B cell (primary cell): Measurements from ENCODE around the gene AP3D1. TPM values are rescaled to one million over a fixed set of nuclear protein-coding genes. Genes with fewer than 3 reads are reported as not detected.

Source experiments
- ATAC-seq: fragments of 200-7000 bp; cut with Tn5 transposase; one replicate; pipeline ENCODE4 v1.10.0; 2021; ENCODE audit warnings: low read depth, mild to moderate bottlenecking, moderate number of reproducible peaks, moderate library complexity
- CTCF ChIA-PET: fragments of 350-600 bp; sonication (Branson Sonifier 250); formaldehyde crosslinking; loops from one replicate; lab custom pipeline; 2021; ENCODE audit warnings: antibody characterized with exemption, inconsistent platforms; lab: Charles Lee
- POLR2A ChIA-PET: fragments of 350-600 bp; sonication (Branson Sonifier 250); formaldehyde crosslinking; loops from one replicate; lab custom pipeline; 2021; ENCODE audit warnings: antibody characterized with exemption; lab: Charles Lee
- DNase-seq: peaks from one replicate; pipeline ENCODE4 v3.0.0; 2013
- H2AFZ ChIP-seq: 2 replicates; pipeline ENCODE4 v1.6.1; 2012; ENCODE audit warnings: mild to moderate bottlenecking, low read depth, low read length; ENCODE audit not compliant: insufficient read depth, poor library complexity, severe bottlenecking
- H3K27ac ChIP-seq, 2 donors: 1 replicate in 1 of 2; 2 replicates in 1 of 2; pipeline ENCODE4 v1.5.1; 2012 to 2013; ENCODE audit warnings: low read length in 2 of 2, mild to moderate bottlenecking in 2 of 2, moderate library complexity in 1 of 2
- H3K27me3 ChIP-seq, 4 experiments: fragments of 200-600 bp in 1 of 4; sonication (generic) in 1 of 4; replicated peaks in 1 of 4; 1 replicate in 2 of 4; 2 replicates in 2 of 4; pipeline versions ENCODE4 v1.6.1 to v1.7.0; 2013 to 2016; ENCODE audit warnings: low read length in 3 of 4, mild to moderate bottlenecking in 2 of 4, mixed read lengths in 1 of 4, moderate library complexity in 1 of 4; ENCODE audit not compliant: insufficient read depth in 4 of 4, control insufficient read depth in 3 of 4; ENCODE audit errors: control extremely low read depth in 1 of 4
- H3K36me3 ChIP-seq, 2 experiments: replicated peaks in 1 of 2; 1 replicate in 1 of 2; 2 replicates in 1 of 2; pipeline versions ENCODE4 v1.6.1 to v1.7.1; 2013; ENCODE audit warnings: low read length in 1 of 2; ENCODE audit not compliant: insufficient read depth in 2 of 2, control insufficient read depth in 1 of 2; ENCODE audit errors: control extremely low read depth in 1 of 2, extremely low read depth in 1 of 2
- H3K4me1 ChIP-seq, 2 donors: fragments of 200-600 bp in 1 of 2; sonication (generic) in 1 of 2; 1 replicate in 1 of 2; 2 replicates in 1 of 2; pipeline versions ENCODE4 v1.5.1 to v1.6.1; 2013 to 2017; ENCODE audit warnings: low read length in 2 of 2; ENCODE audit not compliant: control insufficient read depth in 2 of 2, insufficient read depth in 2 of 2
- H3K4me2 ChIP-seq: replicated peaks from 2 replicates; pipeline ENCODE3; 2012; ENCODE audit warnings: mild to moderate bottlenecking, low read depth, low read length; ENCODE audit not compliant: poor library complexity, severe bottlenecking
- H3K4me3 ChIP-seq, 5 experiments: fragments of 200-600 bp in 1 of 5; sonication (generic) in 1 of 5; 1 replicate in 3 of 5; 2 replicates in 2 of 5; pipeline versions ENCODE4 v1.5.1 to v1.7.0; 2011 to 2016; ENCODE audit warnings: low read length in 4 of 5, mild to moderate bottlenecking in 4 of 5, low read depth in 2 of 5, control low read depth in 1 of 5, moderate library complexity in 1 of 5; ENCODE audit not compliant: insufficient read depth in 1 of 5; ENCODE audit errors: control extremely low read depth in 1 of 5, extremely low read depth in 1 of 5
- H3K79me2 ChIP-seq: fragments of 200-600 bp; sonication (generic); one replicate; pipeline ENCODE4 v1.6.0; 2016; ENCODE audit warnings: low read length; ENCODE audit not compliant: control insufficient read depth, insufficient read depth
- H3K9ac ChIP-seq: fragments of 200-600 bp; sonication (generic); 2 replicates; pipeline ENCODE4 v1.6.1; 2017; ENCODE audit warnings: mild to moderate bottlenecking, low read length, moderate library complexity
- H3K9me3 ChIP-seq, 3 donors: one replicate each; pipeline versions ENCODE4 v1.6.1 to v1.7.1; 2013; ENCODE audit warnings: low read length in 2 of 3; ENCODE audit not compliant: control insufficient read depth in 2 of 3, insufficient read depth in 1 of 3; ENCODE audit errors: control extremely low read depth in 1 of 3
- H4K20me1 ChIP-seq: 2 replicates; pipeline ENCODE4 v1.6.0; 2012; ENCODE audit warnings: mild to moderate bottlenecking, low read length; ENCODE audit not compliant: insufficient read depth, control insufficient read depth, poor library complexity, severe bottlenecking
- H3K27ac Mint-ChIP-seq: one replicate; pipeline ENCODE4 v1.8.0; 2021; ENCODE audit warnings: mixed read lengths
- H3K27me3 Mint-ChIP-seq: one replicate; pipeline ENCODE4 v1.8.0; 2021; ENCODE audit warnings: mixed read lengths
- H3K4me1 Mint-ChIP-seq: one replicate; pipeline ENCODE4 v1.8.0; 2021; ENCODE audit warnings: mixed read lengths
- H3K4me3 Mint-ChIP-seq: one replicate; pipeline ENCODE4 v1.8.0; 2021; ENCODE audit warnings: mixed read lengths
- H3K9me3 Mint-ChIP-seq: one replicate; pipeline ENCODE4 v1.8.0; 2022; ENCODE audit warnings: mixed read lengths; ENCODE audit not compliant: insufficient read depth
- EZH2 ChIP-seq: IDR thresholded peaks from 2 replicates; pipeline ENCODE4 v1.6.1; 2012; ENCODE audit warnings: borderline replicate concordance, low read depth, mild to moderate bottlenecking, moderate library complexity, low read length; ENCODE audit not compliant: insufficient read depth, poor library complexity, severe bottlenecking
- WGBS: methylation state at CpG from one replicate; pipeline ENCODE4 v1.1.5; 2013; ENCODE audit warnings: missing lambda C conversion rate; ENCODE audit not compliant: insufficient coverage; 5-methylcytosine and 5-hydroxymethylcytosine counted together
- intact Hi-C: fragments of 100-400 bp; cut with micrococcal nuclease; formaldehyde crosslinking; loops from one replicate; pipeline ENCODE4 v1.10.0; 2022
- polyA plus RNA-seq: library from polyadenylated mRNA; depleted of rRNA; stranded (reverse); fragments of >200 nt; gene quantifications from 2 replicates; pipeline ENCODE4 v1.2.3, GENCODE V29; 2012
- total RNA-seq, 2 donors: library from RNA; stranded (reverse); fragments of 120-200 nt in 1 of 2; gene quantifications; 1 replicate in 1 of 2; 2 replicates in 1 of 2; pipeline versions ENCODE4 v1.2.3 to v1.2.4, GENCODE V29; 2013 to 2022
- TF ChIP-seq, protein P1 (sequence below): fragments of 200-600 bp; IDR thresholded peaks from one replicate; pipeline ENCODE4 v1.8.0; 2022; ENCODE audit warnings: antibody characterized with exemption, mild to moderate bottlenecking

The AP3D1 gene
- total and polyA plus RNA-seq, 2 donors (not counting 1 experiment from before 2014, with no cell fraction given) = 96.4 to 114 TPM

GRCh38 chr19:2138061-2138728, 13.2 kb downstream of the AP3D1 start:
- no peak overlapping the region for H3K4me3 Mint-ChIP-seq
- Histone ChIP-seq H3K4me3 (no peak overlapping the region), H3K4me2 (no peak overlapping the region), H2AFZ (no peak overlapping the region), H3K4me1 (no peaks in the 10 kb centered on the region), H3K9me3 (no peaks in the 10 kb centered on the region), H3K27me3 (no peaks in the 10 kb centered on the region), H3K9ac (no peak overlapping the region), H3K27ac (no peak overlapping the region), H3K79me2 (peaks cover 86% of the 10 kb centered on the region), H4K20me1 (peaks cover 80% of the 10 kb centered on the region), H3K36me3 (peaks cover 0 to 30% of the 10 kb centered on the region in 2 experiments)
- DNase-seq (no peak), ATAC-seq (no peak)
- peaks cover 12% of the 10 kb centered on the region for H3K4me1 Mint-ChIP-seq
- intact Hi-C loops = no loop called here
- ChIA-PET CTCF (interaction anchor here (0.6 to 1.2 kb wide), 3 partner anchors 8 to 684 kb away, joined by 3 to 5 read pairs (median 3); no protein-coding TSS in a partner anchor), POLR2A (no interaction called here)
- no peaks in the 10 kb centered on the region for H3K9me3 Mint-ChIP-seq
- TF ChIP-seq, protein P1, sequence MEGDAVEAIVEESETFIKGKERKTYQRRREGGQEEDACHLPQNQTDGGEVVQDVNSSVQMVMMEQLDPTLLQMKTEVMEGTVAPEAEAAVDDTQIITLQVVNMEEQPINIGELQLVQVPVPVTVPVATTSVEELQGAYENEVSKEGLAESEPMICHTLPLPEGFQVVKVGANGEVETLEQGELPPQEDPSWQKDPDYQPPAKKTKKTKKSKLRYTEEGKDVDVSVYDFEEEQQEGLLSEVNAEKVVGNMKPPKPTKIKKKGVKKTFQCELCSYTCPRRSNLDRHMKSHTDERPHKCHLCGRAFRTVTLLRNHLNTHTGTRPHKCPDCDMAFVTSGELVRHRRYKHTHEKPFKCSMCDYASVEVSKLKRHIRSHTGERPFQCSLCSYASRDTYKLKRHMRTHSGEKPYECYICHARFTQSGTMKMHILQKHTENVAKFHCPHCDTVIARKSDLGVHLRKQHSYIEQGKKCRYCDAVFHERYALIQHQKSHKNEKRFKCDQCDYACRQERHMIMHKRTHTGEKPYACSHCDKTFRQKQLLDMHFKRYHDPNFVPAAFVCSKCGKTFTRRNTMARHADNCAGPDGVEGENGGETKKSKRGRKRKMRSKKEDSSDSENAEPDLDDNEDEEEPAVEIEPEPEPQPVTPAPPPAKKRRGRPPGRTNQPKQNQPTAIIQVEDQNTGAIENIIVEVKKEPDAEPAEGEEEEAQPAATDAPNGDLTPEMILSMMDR = no peak
- TF ChIP-seq EZH2 = no peak
- 96% methylated on average over 22 of the region's 23 CpGs for WGBS
- H3K27me3 Mint-ChIP-seq = no peaks in the 10 kb centered on the region
- H3K27ac Mint-ChIP-seq = no peak overlapping the region

DNA sequence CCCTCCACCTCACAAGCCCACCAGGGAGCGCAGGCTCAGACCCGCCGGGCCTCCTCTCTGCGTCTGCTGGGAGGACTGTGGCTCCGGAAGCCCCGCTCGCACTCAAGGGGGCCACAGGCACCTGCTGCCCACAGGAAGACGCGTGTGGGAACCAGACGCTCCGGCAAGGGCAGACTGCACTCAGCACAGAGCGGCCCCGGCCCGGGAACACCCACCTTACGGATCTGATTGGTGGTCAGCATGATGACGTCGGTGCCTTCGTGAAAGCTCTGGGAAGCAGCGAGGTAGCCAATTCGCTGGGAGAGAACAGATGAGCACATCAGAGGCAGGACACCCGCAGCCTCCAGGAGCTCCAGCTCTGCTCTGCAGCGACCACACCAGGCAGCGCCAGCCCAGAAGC, 14.6 kb downstream of the AP3D1 start:
- H3K36me3 ChIP-seq = peaks cover 0 to 44% of the 10 kb centered on the region in 2 experiments
- TF ChIP-seq, protein P1 = no peak
- no peak for TF ChIP-seq EZH2
- no peaks in the 10 kb centered on the region for H3K4me1 ChIP-seq
- H3K79me2 ChIP-seq = peaks cover 86% of the 10 kb centered on the region
- Mint-ChIP-seq H3K9me3 (no peaks in the 10 kb centered on the region), H3K27ac (no peak overlapping the region), H3K4me1 (peaks cover 12% of the 10 kb centered on the region), H3K4me3 (no peak overlapping the region), H3K27me3 (no peaks in the 10 kb centered on the region)
- no peak overlapping the region for H3K27ac ChIP-seq
- ChIA-PET POLR2A (interaction anchor here (0.6 kb wide), 1 partner anchor 29 kb away, joined by 4 read pairs; no protein-coding TSS in a partner anchor), CTCF (interaction anchor here (1.2 kb wide), 1 partner anchor 35 kb away, joined by 3 read pairs; no protein-coding TSS in a partner anchor)
- no peak overlapping the region for H2AFZ ChIP-seq
- no peak for DNase-seq
- ATAC-seq = no peak
- no peaks in the 10 kb centered on the region for H3K9me3 ChIP-seq
- no peak overlapping the region for H3K4me2 ChIP-seq
- peaks cover 74% of the 10 kb centered on the region for H4K20me1 ChIP-seq
- H3K4me3 ChIP-seq = no peak overlapping the region
- intact Hi-C loops = no loop called here
- 98% methylated on average over 23 of the region's 23 CpGs for WGBS
- no peaks in the 10 kb centered on the region for H3K27me3 ChIP-seq
- H3K9ac ChIP-seq = no peak overlapping the region
